MM.1S (cell line): ENCODE results near the gene ARL5B.

Source experiments
- CTCF ChIP-seq: fragments of 300-600 bp; sonication (generic); IDR thresholded peaks from 2 replicates; pipeline ENCODE4 v1.5.1; 2016; ENCODE audit warnings: antibody characterized with exemption, low read length, mixed read lengths
- EZH2 ChIP-seq: fragments of 300-600 bp; sonication (generic); optimal IDR thresholded peaks from 2 replicates; pipeline ENCODE3; 2017; ENCODE audit warnings: low read depth, mild to moderate bottlenecking, antibody characterized with exemption, low read length, mixed read lengths
- EZH2phosphoT487 ChIP-seq: fragments of 300-600 bp; sonication (generic); IDR thresholded peaks from 2 replicates; pipeline ENCODE4 v1.6.1; 2018; ENCODE audit warnings: antibody characterized with exemption, low read length

- TF ChIP-seq CTCF = no peak
- no peak for TF ChIP-seq EZH2
- TF ChIP-seq EZH2phosphoT487 = no peak
These were observed 7.6 kb downstream of the ARL5B start for GRCh38 chr10:18666810-18667209.
